ENCODE results near the gene PTPRD. TPM values are rescaled to one million over a fixed set of nuclear protein-coding genes. Genes with fewer than 3 reads are reported as not detected.

The PTPRD gene
- total RNA-seq, 1 donor from 2014 or later: 30.8 TPM

- H3K4me3 ChIP-seq: no peak overlapping the region
- H3K9me3 ChIP-seq: no peaks in the 10 kb centered on the region
- no peak for DNase-seq
- H3K36me3 ChIP-seq: no peaks in the 10 kb centered on the region
- H3K27ac ChIP-seq: no peak overlapping the region
- no peak for ATAC-seq
- H3K4me1 ChIP-seq: no peaks in the 10 kb centered on the region
- no peaks in the 10 kb centered on the region for H3K27me3 ChIP-seq
- no peak for TF ChIP-seq CTCF (IDR thresholded peaks at IDR 0.05)
- intact Hi-C loops (cut with DNase I): no loop called here
Observed at GRCh38 chr9:9305600-9305999, 1307.2 kb downstream of the PTPRD start.

- Histone ChIP-seq H3K4me3 (no peak overlapping the region), H3K36me3 (no peaks in the 10 kb centered on the region), H3K4me1 (no peaks in the 10 kb centered on the region), H3K27ac (no peak overlapping the region), H3K27me3 (no peaks in the 10 kb centered on the region), H3K9me3 (no peaks in the 10 kb centered on the region)
- intact Hi-C loops (cut with DNase I): no loop called here
- no peak for ATAC-seq
- no peak for DNase-seq
- no peak for TF ChIP-seq CTCF (IDR thresholded peaks at IDR 0.05)
Observed at GRCh38 chr9:9299134-9299533, 1313.7 kb downstream of the PTPRD start.

GRCh38 chr9:9286001-9286400 lies 1326.8 kb downstream of the PTPRD start:
- H3K27me3 ChIP-seq: no peaks in the 10 kb centered on the region
- no peaks in the 10 kb centered on the region for H3K36me3 ChIP-seq
- no peak for TF ChIP-seq CTCF (IDR thresholded peaks at IDR 0.05)
- H3K9me3 ChIP-seq: no peaks in the 10 kb centered on the region
- DNase-seq (no peak), ATAC-seq (no peak)
- H3K27ac ChIP-seq: no peak overlapping the region
- no peaks in the 10 kb centered on the region for H3K4me1 ChIP-seq
- intact Hi-C loops (cut with DNase I): no loop called here
- H3K4me3 ChIP-seq: no peak overlapping the region

- Histone ChIP-seq H3K4me1 (no peaks in the 10 kb centered on the region), H3K9me3 (no peaks in the 10 kb centered on the region), H3K36me3 (no peaks in the 10 kb centered on the region), H3K27ac (no peak overlapping the region), H3K4me3 (no peak overlapping the region), H3K27me3 (no peaks in the 10 kb centered on the region)
- TF ChIP-seq CTCF (IDR thresholded peaks at IDR 0.05): no peak
- intact Hi-C loops (cut with DNase I): no loop called here
- ATAC-seq: no peak
- DNase-seq: no peak
Observed at GRCh38 chr9:9284201-9284600, 1328.6 kb downstream of the PTPRD start.

GRCh38 chr9:9283159-9283986 lies 1329.4 kb downstream of the PTPRD start:
- H3K36me3 ChIP-seq: no peaks in the 10 kb centered on the region
- H3K27ac ChIP-seq: no peak overlapping the region
- ATAC-seq (no peak), DNase-seq (no peak)
- H3K4me3 ChIP-seq: no peak overlapping the region
- intact Hi-C loops (cut with DNase I): no loop called here
- TF ChIP-seq CTCF (IDR thresholded peaks at IDR 0.05): no peak
- H3K27me3 ChIP-seq: no peaks in the 10 kb centered on the region
- H3K4me1 ChIP-seq: no peaks in the 10 kb centered on the region
- H3K9me3 ChIP-seq: no peaks in the 10 kb centered on the region
